GM12878 (cell line): ENCODE results near the gene BTBD6. TPM values are rescaled to one million over a fixed set of nuclear protein-coding genes. Genes with fewer than 3 reads are reported as not detected.

Experiments used
- ATAC-seq: fragments of 200-7000 bp; cut with Tn5 transposase; 3 replicates; pipeline ENCODE4 v1.9.1; 2020; ENCODE audit warnings: mild to moderate bottlenecking, moderate library complexity
- BruUV-seq: library from RNA; stranded (reverse); fragments of 400-500 nt; replicated peaks from 2 replicates; lab custom pipeline; 2021; lab: Mats Ljungman, UMichigan
- CTCF ChIA-PET: fragments of 300-600 bp; sonication (Branson Sonifier 250); formaldehyde crosslinking; extraction: SDS; loops from one replicate; lab custom pipeline; 2021; ENCODE audit warnings: inconsistent platforms; lab: Yijun Ruan, JAX
- POLR2A ChIA-PET: fragments of 350-600 bp; formaldehyde crosslinking; extraction: SDS; loops from one replicate; lab custom pipeline; 2021; ENCODE audit warnings: inconsistent platforms; lab: Charles Lee
- RAD21 ChIA-PET: fragments of 300-600 bp; sonication (Branson Sonifier 250); formaldehyde crosslinking; loops from one replicate; lab custom pipeline; 2023; ENCODE audit warnings: antibody characterized with exemption; ENCODE audit not compliant: unreplicated experiment; lab: Charles Lee
- SMC1A ChIA-PET: fragments of 300-600 bp; sonication (Branson Sonifier 250); formaldehyde crosslinking; loops from one replicate; lab custom pipeline; 2023; ENCODE audit not compliant: unreplicated experiment, uncharacterized antibody; lab: Charles Lee
- DNase-seq: peaks from one replicate; pipeline ENCODE4 v3.0.0-alpha.2; 2011; ENCODE audit warnings: low read depth, low spot score
- FAIRE-seq: peaks from 3 replicates; lab custom pipeline; 2011; peaks lifted over from hg19 to GRCh38; lab: Jason Lieb, UNC
- H2AFZ ChIP-seq: 2 replicates; pipeline ENCODE4 v1.6.0; 2011; ENCODE audit warnings: low read depth, low read length, control low read depth; ENCODE audit not compliant: control insufficient read depth
- H3K27ac ChIP-seq: 2 replicates; pipeline ENCODE4 v1.5.1; 2011; ENCODE audit warnings: control low read depth; ENCODE audit not compliant: control insufficient read depth, insufficient read depth
- H3K27me3 ChIP-seq, 2 experiments: replicated peaks in 1 of 2; 2 replicates each; pipeline versions ENCODE4 v1.6.0 to v1.6.1; 2011; ENCODE audit warnings: low read length in 1 of 2; ENCODE audit not compliant: control insufficient read depth in 2 of 2, insufficient read depth in 2 of 2
- H3K36me3 ChIP-seq, 2 experiments: 2 replicates each; pipeline ENCODE4 v1.5.1; 2011; ENCODE audit warnings: low read length in 1 of 2; ENCODE audit not compliant: control insufficient read depth in 2 of 2, insufficient read depth in 2 of 2
- H3K4me1 ChIP-seq: 2 replicates; pipeline ENCODE4 v1.6.1; 2011; ENCODE audit warnings: mild to moderate bottlenecking, low read length, moderate library complexity, mixed read lengths; ENCODE audit not compliant: control insufficient read depth, insufficient read depth
- H3K4me2 ChIP-seq: 2 replicates; pipeline ENCODE4 v1.6.0; 2011; ENCODE audit warnings: control low read depth; ENCODE audit not compliant: control insufficient read depth, insufficient read depth
- H3K4me3 ChIP-seq: fragments of 200-600 bp; sonication (generic); 2 replicates; pipeline ENCODE4 v1.5.1; 2016
- H3K79me2 ChIP-seq: 2 replicates; pipeline ENCODE4 v1.6.0; 2011; ENCODE audit warnings: low read length; ENCODE audit not compliant: control insufficient read depth, insufficient read depth
- H3K9ac ChIP-seq: 2 replicates; pipeline ENCODE4 v1.8.0; 2011; ENCODE audit warnings: low read length, control low read depth, mixed read lengths; ENCODE audit not compliant: control insufficient read depth, insufficient read depth
- H3K9me3 ChIP-seq: replicated peaks from 3 replicates; pipeline ENCODE4 v1.5.1; 2011; ENCODE audit warnings: mild to moderate bottlenecking, low read length; ENCODE audit not compliant: control insufficient read depth, insufficient read depth
- H4K20me1 ChIP-seq: 2 replicates; pipeline ENCODE4 v1.6.0; 2011; ENCODE audit not compliant: control insufficient read depth, insufficient read depth
- BCL3 ChIP-seq: IDR thresholded peaks from 2 replicates; pipeline ENCODE4 v1.6.1; 2011; ENCODE audit warnings: borderline replicate concordance, low read depth, mild to moderate bottlenecking, moderate library complexity, low read length; ENCODE audit not compliant: insufficient read depth, poor library complexity, severe bottlenecking
- E4F1 ChIP-seq: fragments of 450-650 bp; IDR thresholded peaks from 2 replicates; pipeline ENCODE4 v1.6.1; 2018; ENCODE audit warnings: borderline replicate concordance, mild to moderate bottlenecking; ENCODE audit not compliant: partially characterized antibody
- ETV6 ChIP-seq, 2 experiments: fragments of 450-650 bp in 1 of 2; IDR thresholded peaks in 1 of 2; conservative IDR thresholded peaks in 1 of 2; 2 replicates each; pipeline ENCODE4 v1.6.1; 2014; ENCODE audit warnings: antibody characterized with exemption in 1 of 2, borderline replicate concordance in 1 of 2, low read depth in 1 of 2, mild to moderate bottlenecking in 1 of 2, moderate library complexity in 1 of 2
- HSF1 ChIP-seq: fragments of 150-350 bp; IDR thresholded peaks from 2 replicates; pipeline ENCODE4 v1.6.1; 2014; ENCODE audit warnings: mild to moderate bottlenecking, low read depth, low read length
- MYB ChIP-seq: fragments of 150-350 bp; IDR thresholded peaks from 2 replicates; pipeline ENCODE4 v1.6.1; 2014; ENCODE audit warnings: mild to moderate bottlenecking, low read depth, low read length, borderline replicate concordance
- PRDM15 ChIP-seq: fragments of 450-650 bp; formaldehyde crosslinking; IDR thresholded peaks from 2 replicates; pipeline ENCODE4 v1.4.0; 2020; ENCODE audit warnings: mild to moderate bottlenecking, moderate library complexity
- ZBTB40 ChIP-seq: fragments of 450-650 bp; IDR thresholded peaks from 2 replicates; pipeline ENCODE4 v1.6.1; 2016; ENCODE audit warnings: mild to moderate bottlenecking, moderate library complexity, borderline replicate concordance
- WGBS: methylation state at CpG from one replicate; pipeline ENCODE4 v1.1.6; 2016; ENCODE audit warnings: low lambda C conversion rate; ENCODE audit not compliant: insufficient replicate concordance, insufficient coverage; ENCODE audit errors: missing lambda C conversion rate; 5-methylcytosine and 5-hydroxymethylcytosine counted together
- in situ Hi-C: fragments of 300-500 bp; cut with MboI; formaldehyde crosslinking; loops from 9 replicates; pipeline ENCODE4 v1.14.3; 2018; ENCODE audit warnings: mixed read lengths
- intact Hi-C: fragments of 100-400 bp; cut with micrococcal nuclease; formaldehyde crosslinking; loops from one replicate; pipeline ENCODE4 v1.14.2; 2022; ENCODE audit not compliant: unreplicated experiment
- polyA plus RNA-seq, 11 experiments: library from polyadenylated mRNA; depleted of rRNA in 4 of 11; unstranded in 6 of 11; stranded (reverse) in 5 of 11; fragments of >200 nt; fragmentation: Nextera tagmentation in 4 of 11; fragmentation: Illumina TruSeq in 1 of 11; extraction: Ambion mirVana in 4 of 11; extraction: Trizol in 1 of 11; gene quantifications; 1 replicate in 1 of 11; 2 replicates in 10 of 11; pipeline versions ENCODE4 v1.2.1 to v1.2.3, GENCODE V29; 2011 to 2016; ENCODE audit warnings: inconsistent platforms in 2 of 11, missing spikeins in 2 of 11, low read depth in 1 of 11
- total RNA-seq, 4 experiments: library from RNA; depleted of rRNA in 3 of 4; stranded (reverse); fragments of >200 nt in 3 of 4; fragmentation: Illumina TruSeq in 1 of 4; extraction: Trizol in 1 of 4; gene quantifications; 2 replicates each; pipeline versions ENCODE4 v1.2.1 to v1.2.3, GENCODE V29; 2013 to 2021

The BTBD6 gene
- total and polyA plus RNA-seq, 10 of the 15 experiments (the other 5 are each of a cell fraction or from before 2014, with no cell fraction given): 1.4 to 36.5 (median 15.8) TPM

GRCh38 chr14:105203701-105204100 lies 44.6 kb upstream of the BTBD6 start:
- Histone ChIP-seq H4K20me1 (no peaks in the 10 kb centered on the region), H3K36me3 (no peaks in the 10 kb centered on the region), H3K27ac (no peak overlapping the region), H3K79me2 (no peaks in the 10 kb centered on the region), H3K4me1 (peaks cover 7% of the 10 kb centered on the region), H3K4me2 (no peak overlapping the region), H3K9me3 (no peaks in the 10 kb centered on the region), H3K27me3 (no peaks in the 10 kb centered on the region; a peak in 1 of 4 replicates), H3K4me3 (no peak overlapping the region), H3K9ac (no peak overlapping the region), H2AFZ (no peak overlapping the region)
- FAIRE-seq (no peak), ATAC-seq (no peak), DNase-seq (no peak)
- ChIA-PET CTCF (interaction anchor here (0.6 to 2.4 kb wide), 3 partner anchors 16 to 148 kb away, joined by 3 to 12 read pairs (median 3); no protein-coding TSS in a partner anchor), SMC1A (no interaction called here), RAD21 (no interaction called here), POLR2A (no interaction called here)
- WGBS: 53% methylated on average over 5 of the region's 6 CpGs
- in situ Hi-C loops: loop anchor here (5.0 kb wide), 1 partner anchor 149 kb away; no protein-coding TSS in a partner anchor
- intact Hi-C loops: loop anchor here (1.0 to 5.0 kb wide), 4 partner anchors 79 to 324 kb away; partner anchors contain the start of gene TMEM121
- no TSS peak for BruUV-seq
- TF ChIP-seq BCL3 (no peak), PRDM15 (CRISPR knock-in tag) (no peak), MYB (no peak), E4F1 (no peak), ETV6 (conservative IDR thresholded peaks at IDR 0.05 in 1 of 2, IDR thresholded peaks at IDR 0.05 in 1 of 2; ENCODE audit: borderline replicate concordance in 1 of 2, low read depth in 1 of 2) (no peak), ZBTB40 (no peak), HSF1 (no peak)
